ENCODE results near the gene NFYB.

DNA sequence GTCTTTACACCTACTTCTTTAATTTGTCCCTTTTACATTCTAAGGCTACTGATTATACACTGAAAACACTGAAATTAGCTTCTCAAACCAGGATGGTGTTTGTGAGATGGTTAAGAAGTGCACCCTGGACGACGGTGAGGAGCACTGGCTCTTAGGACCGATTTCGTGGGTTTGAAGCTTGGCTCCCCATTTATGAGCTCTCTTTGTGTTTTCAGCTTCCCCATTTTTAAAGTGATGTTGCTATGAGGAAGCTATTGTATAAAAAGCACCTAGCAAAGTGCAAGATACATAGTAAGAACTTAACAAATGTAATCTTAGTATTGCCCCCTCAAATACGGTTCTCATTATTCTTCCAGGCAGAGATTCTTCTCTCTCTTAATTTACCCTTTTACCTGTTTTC, 4.7 kb downstream of the NFYB start:
- TF ChIP-seq, protein P1, sequence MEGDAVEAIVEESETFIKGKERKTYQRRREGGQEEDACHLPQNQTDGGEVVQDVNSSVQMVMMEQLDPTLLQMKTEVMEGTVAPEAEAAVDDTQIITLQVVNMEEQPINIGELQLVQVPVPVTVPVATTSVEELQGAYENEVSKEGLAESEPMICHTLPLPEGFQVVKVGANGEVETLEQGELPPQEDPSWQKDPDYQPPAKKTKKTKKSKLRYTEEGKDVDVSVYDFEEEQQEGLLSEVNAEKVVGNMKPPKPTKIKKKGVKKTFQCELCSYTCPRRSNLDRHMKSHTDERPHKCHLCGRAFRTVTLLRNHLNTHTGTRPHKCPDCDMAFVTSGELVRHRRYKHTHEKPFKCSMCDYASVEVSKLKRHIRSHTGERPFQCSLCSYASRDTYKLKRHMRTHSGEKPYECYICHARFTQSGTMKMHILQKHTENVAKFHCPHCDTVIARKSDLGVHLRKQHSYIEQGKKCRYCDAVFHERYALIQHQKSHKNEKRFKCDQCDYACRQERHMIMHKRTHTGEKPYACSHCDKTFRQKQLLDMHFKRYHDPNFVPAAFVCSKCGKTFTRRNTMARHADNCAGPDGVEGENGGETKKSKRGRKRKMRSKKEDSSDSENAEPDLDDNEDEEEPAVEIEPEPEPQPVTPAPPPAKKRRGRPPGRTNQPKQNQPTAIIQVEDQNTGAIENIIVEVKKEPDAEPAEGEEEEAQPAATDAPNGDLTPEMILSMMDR (IDR thresholded peaks at IDR 0.05): no peak
- no peak for TF ChIP-seq POLR2A (IDR thresholded peaks at IDR 0.05)
- no peak for TF ChIP-seq POLR2AphosphoS5 (IDR thresholded peaks at IDR 0.05)

Measured in upper lobe of left lung (tissue), 4 donors.